Measurements from ENCODE around the gene ABCB1. TPM values are rescaled to one million over a fixed set of nuclear protein-coding genes. Genes with fewer than 3 reads are reported as not detected.

The ABCB1 gene
- total RNA-seq, 4 donors from 2014 or later: 2.8 to 109 (median 61.1) TPM

DNA sequence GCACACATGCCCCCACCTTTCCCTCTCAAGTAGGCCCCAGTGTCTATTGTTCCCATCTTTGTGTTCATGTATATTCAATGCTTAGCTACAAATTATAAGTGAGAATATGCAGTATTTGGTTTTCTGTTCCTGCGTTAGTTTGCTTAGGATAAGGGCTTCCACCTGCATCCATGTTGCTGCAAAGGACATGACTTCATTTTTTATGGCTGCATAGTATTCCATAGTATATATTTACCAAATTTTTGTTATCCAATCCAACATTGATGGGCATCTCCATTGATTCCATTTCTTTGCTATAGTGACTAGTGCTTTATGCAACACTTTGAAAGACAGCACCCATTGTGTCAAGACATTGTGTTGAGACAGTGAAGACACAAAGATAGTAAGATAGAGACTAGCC is 106.2 kb downstream of the ABCB1 start:
- TF ChIP-seq POLR2AphosphoS5 (IDR thresholded peaks at IDR 0.05) (no peak), POLR2A (IDR thresholded peaks at IDR 0.05) (no peak)
- TF ChIP-seq, protein P1, sequence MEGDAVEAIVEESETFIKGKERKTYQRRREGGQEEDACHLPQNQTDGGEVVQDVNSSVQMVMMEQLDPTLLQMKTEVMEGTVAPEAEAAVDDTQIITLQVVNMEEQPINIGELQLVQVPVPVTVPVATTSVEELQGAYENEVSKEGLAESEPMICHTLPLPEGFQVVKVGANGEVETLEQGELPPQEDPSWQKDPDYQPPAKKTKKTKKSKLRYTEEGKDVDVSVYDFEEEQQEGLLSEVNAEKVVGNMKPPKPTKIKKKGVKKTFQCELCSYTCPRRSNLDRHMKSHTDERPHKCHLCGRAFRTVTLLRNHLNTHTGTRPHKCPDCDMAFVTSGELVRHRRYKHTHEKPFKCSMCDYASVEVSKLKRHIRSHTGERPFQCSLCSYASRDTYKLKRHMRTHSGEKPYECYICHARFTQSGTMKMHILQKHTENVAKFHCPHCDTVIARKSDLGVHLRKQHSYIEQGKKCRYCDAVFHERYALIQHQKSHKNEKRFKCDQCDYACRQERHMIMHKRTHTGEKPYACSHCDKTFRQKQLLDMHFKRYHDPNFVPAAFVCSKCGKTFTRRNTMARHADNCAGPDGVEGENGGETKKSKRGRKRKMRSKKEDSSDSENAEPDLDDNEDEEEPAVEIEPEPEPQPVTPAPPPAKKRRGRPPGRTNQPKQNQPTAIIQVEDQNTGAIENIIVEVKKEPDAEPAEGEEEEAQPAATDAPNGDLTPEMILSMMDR (IDR thresholded peaks at IDR 0.05): no peak
- in situ Hi-C loops (cut with MboI; ENCODE audit: low pct_ligation_motif_present in 1 of 4, low pct_unique_long_range_greater_than_20kb in 1 of 4, low sequenced_read_pairs in 3 of 4) (no loop called here), intact Hi-C loops (cut with DNase I; ENCODE audit: low total_unique reads) (no loop called here)
- no peak for DNase-seq
- H3K27me3 ChIP-seq: no peaks in the 10 kb centered on the region
- peaks cover 0 to 3% of the 10 kb centered on the region in 2 donors for H3K9me3 ChIP-seq
- 88 to 100% methylated on average over 1 of the region's 1 CpG for WGBS, 2 donors (ENCODE audit: low coverage in 1 of 2)
- H3K27ac ChIP-seq: no peak overlapping the region
- no peaks in the 10 kb centered on the region for H3K4me1 ChIP-seq
- no peak overlapping the region for H3K4me3 ChIP-seq
- no peaks in the 10 kb centered on the region for H3K36me3 ChIP-seq

DNA sequence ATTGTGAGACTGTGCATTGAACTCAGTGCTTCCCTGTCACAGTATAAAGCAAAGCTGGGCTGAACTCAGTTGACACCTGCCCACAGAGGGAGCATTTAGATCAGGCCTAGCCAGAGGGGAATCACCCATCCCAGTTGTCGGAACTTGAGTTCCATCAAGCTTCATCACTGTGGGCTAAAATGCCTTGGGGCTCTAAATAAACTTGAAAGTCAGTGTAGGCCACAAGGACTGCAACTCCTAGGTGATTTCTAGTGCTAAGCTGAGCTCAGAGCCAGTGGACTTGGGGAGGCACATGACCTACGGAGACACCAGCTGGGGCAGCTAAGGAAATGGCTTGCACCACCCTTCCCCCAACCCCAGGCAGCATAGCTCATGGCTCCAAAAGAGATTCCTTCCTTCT is 117.6 kb downstream of the ABCB1 start:
- in situ Hi-C loops (cut with MboI; ENCODE audit: low pct_ligation_motif_present in 1 of 4, low pct_unique_long_range_greater_than_20kb in 1 of 4, low sequenced_read_pairs in 3 of 4): no loop called here
- TF ChIP-seq, protein P1 (IDR thresholded peaks at IDR 0.05): no peak
- TF ChIP-seq POLR2AphosphoS5 (IDR thresholded peaks at IDR 0.05): no peak
- TF ChIP-seq EP300 (IDR thresholded peaks at IDR 0.05; ENCODE audit: low read depth): no peak
- no peak for TF ChIP-seq POLR2A (IDR thresholded peaks at IDR 0.05)
- no peak overlapping the region for H3K4me3 ChIP-seq
- H3K9me3 ChIP-seq: no peaks in the 10 kb centered on the region
- DNase-seq: no peak
- no peaks in the 10 kb centered on the region for H3K4me1 ChIP-seq
- H3K27me3 ChIP-seq: no peaks in the 10 kb centered on the region
- H3K36me3 ChIP-seq: no peaks in the 10 kb centered on the region
- 89% methylated on average over 2 of the region's 2 CpGs; no CpG with 5 or more reads in 1 of the 2 donors for WGBS, 2 donors (ENCODE audit: low coverage in 1 of 2)
- no peak overlapping the region for H3K27ac ChIP-seq
- intact Hi-C loops (cut with DNase I; ENCODE audit: low total_unique reads): no loop called here

- TF ChIP-seq POLR2AphosphoS5 (IDR thresholded peaks at IDR 0.05): no peak
- no peak for TF ChIP-seq POLR2A (IDR thresholded peaks at IDR 0.05)
- no peak for TF ChIP-seq EP300 (IDR thresholded peaks at IDR 0.05; ENCODE audit: low read depth)
- TF ChIP-seq, protein P1 (IDR thresholded peaks at IDR 0.05): no peak
- no peak for DNase-seq
- WGBS, 2 donors (ENCODE audit: low coverage in 1 of 2): 61 to 84% methylated on average over 3 of the region's 3 CpGs
- intact Hi-C loops (cut with DNase I; ENCODE audit: low total_unique reads): no loop called here
- no peaks in the 10 kb centered on the region for H3K9me3 ChIP-seq
- no peak overlapping the region for H3K27ac ChIP-seq
- no peaks in the 10 kb centered on the region for H3K27me3 ChIP-seq
- H3K36me3 ChIP-seq: no peaks in the 10 kb centered on the region
- no peak overlapping the region for H3K4me3 ChIP-seq
- H3K4me1 ChIP-seq: no peaks in the 10 kb centered on the region
- in situ Hi-C loops (cut with MboI; ENCODE audit: low pct_ligation_motif_present in 1 of 4, low pct_unique_long_range_greater_than_20kb in 1 of 4, low sequenced_read_pairs in 3 of 4): no loop called here
These were observed 118.6 kb downstream of the ABCB1 start for GRCh38 chr7:87482115-87482514.

DNA sequence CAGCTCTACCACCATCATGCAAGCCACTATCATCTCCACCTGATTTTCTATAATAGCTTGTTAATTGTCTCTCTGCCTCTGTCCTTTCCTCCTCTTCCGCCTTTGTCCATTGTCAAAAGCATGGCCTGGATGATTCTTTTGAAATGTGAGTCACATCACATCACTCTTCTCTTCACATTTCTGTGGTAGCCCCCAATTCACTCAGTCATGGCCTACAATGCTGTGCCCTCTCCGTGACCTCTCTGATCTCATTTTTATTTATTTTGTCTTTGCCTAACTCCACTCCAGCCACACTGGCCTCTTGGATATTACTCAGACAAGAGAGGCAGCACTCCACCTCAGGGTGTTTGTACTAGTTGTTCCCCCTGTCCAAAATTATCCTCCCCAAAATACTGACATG is 120.3 kb downstream of the ABCB1 start:
- TF ChIP-seq POLR2A (IDR thresholded peaks at IDR 0.05) (no peak), EP300 (IDR thresholded peaks at IDR 0.05; ENCODE audit: low read depth) (no peak), POLR2AphosphoS5 (IDR thresholded peaks at IDR 0.05) (no peak)
- TF ChIP-seq, protein P1 (IDR thresholded peaks at IDR 0.05): no peak
- in situ Hi-C loops (cut with MboI; ENCODE audit: low pct_ligation_motif_present in 1 of 4, low pct_unique_long_range_greater_than_20kb in 1 of 4, low sequenced_read_pairs in 3 of 4) (no loop called here), intact Hi-C loops (cut with DNase I; ENCODE audit: low total_unique reads) (no loop called here)
- no peaks in the 10 kb centered on the region for H3K9me3 ChIP-seq
- no peak overlapping the region for H3K27ac ChIP-seq
- no peaks in the 10 kb centered on the region for H3K36me3 ChIP-seq
- H3K27me3 ChIP-seq: peaks cover 4% of the 10 kb centered on the region
- 86 to 90% methylated on average over 2 of the region's 2 CpGs for WGBS, 2 donors (ENCODE audit: low coverage in 1 of 2)
- H3K4me1 ChIP-seq: peaks cover 0 to 5% (median 3%) of the 10 kb centered on the region in 4 donors
- H3K4me3 ChIP-seq: no peak overlapping the region
- no peak for DNase-seq

Data from transverse colon (tissue), 4 donors.